ENCODE results near the gene PYGB.

DNA sequence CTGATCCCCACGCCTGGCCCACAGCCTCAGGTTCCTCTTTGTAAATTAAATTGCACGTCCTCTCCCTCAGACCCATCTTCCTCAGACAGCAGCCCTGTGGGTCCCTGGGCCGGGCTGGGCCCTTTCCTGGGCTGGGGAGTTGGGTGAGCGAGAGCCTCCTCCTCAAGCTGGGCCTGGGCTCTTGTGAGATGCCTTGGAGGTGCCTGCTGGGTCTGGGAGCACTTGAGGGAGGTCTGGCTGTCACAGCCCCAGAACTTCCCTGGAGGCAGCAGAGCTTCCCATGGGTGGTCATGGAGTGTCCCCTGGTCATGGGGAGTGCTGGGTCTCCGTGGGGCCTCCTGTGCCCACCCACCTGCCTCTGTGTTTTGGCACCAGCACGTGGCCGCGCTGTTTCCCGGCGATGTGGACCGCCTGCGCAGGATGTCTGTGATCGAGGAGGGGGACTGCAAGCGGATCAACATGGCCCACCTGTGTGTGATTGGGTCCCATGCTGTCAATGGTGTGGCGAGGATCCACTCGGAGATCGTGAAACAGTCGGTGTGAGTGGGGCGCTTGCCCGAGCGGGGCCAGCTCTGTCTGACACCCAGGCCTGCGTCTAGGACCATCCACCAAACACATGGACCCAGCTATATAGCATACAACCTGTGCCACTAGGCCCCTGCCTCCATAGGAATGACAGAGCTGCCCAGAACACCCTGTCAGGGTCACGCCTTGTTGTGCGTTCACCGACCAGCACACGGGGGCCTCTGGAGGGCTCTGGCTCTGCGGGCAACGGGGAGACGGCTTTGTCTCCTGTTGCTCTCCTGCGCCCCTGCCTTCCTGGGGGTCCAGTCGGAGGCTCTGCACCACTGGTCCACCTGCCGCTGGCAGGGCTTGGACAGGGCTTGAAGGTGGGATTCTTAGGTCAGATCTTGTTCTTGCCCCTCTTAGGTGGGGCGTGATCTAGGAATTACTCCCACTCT, 33.0 kb downstream of the PYGB start:
- TF ChIP-seq, protein P1, sequence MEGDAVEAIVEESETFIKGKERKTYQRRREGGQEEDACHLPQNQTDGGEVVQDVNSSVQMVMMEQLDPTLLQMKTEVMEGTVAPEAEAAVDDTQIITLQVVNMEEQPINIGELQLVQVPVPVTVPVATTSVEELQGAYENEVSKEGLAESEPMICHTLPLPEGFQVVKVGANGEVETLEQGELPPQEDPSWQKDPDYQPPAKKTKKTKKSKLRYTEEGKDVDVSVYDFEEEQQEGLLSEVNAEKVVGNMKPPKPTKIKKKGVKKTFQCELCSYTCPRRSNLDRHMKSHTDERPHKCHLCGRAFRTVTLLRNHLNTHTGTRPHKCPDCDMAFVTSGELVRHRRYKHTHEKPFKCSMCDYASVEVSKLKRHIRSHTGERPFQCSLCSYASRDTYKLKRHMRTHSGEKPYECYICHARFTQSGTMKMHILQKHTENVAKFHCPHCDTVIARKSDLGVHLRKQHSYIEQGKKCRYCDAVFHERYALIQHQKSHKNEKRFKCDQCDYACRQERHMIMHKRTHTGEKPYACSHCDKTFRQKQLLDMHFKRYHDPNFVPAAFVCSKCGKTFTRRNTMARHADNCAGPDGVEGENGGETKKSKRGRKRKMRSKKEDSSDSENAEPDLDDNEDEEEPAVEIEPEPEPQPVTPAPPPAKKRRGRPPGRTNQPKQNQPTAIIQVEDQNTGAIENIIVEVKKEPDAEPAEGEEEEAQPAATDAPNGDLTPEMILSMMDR (IDR thresholded peaks at IDR 0.05), result no peak
- TF ChIP-seq POLR2AphosphoS5 (IDR thresholded peaks at IDR 0.05; ENCODE audit: low read depth, low read length) (no peak), SIN3A (IDR thresholded peaks at IDR 0.05; ENCODE audit: borderline replicate concordance, insufficient read depth, low read depth, low read length) (no peak)

All from Panc1 (cell line).